ENCODE results near the gene SLC37A3.

- TF ChIP-seq CTCF (IDR thresholded peaks at IDR 0.05) (no peak), POLR2A (IDR thresholded peaks at IDR 0.05) (no peak)
Measured at GRCh38 chr7:140421521-140421920, 23.2 kb upstream of the SLC37A3 start.
